Smooth muscle cell (in vitro differentiated cells): ENCODE measurements around the gene LYZL4. TPM values are rescaled to one million over a fixed set of nuclear protein-coding genes. Genes with fewer than 3 reads are reported as not detected.

Experiments
- DNase-seq: peaks from one replicate; lab custom pipeline; 2025; ENCODE audit not compliant: unreplicated experiment; lab: John Stamatoyannopoulos, UW
- H2AFZ ChIP-seq: fragments of 200-600 bp; sonication (generic); 2 replicates; pipeline ENCODE4 v1.6.0; 2016; ENCODE audit warnings: antibody characterized with exemption, low read depth, mild to moderate bottlenecking
- H3F3A ChIP-seq: fragments of 200-600 bp; sonication (generic); 2 replicates; pipeline ENCODE4 v1.6.0; 2017; ENCODE audit warnings: antibody characterized with exemption, low read depth
- H3K27ac ChIP-seq: fragments of 200-600 bp; sonication (generic); 2 replicates; pipeline ENCODE4 v1.5.1; 2016; ENCODE audit warnings: low read depth, mild to moderate bottlenecking
- H3K27me3 ChIP-seq: fragments of 200-600 bp; sonication (generic); 2 replicates; pipeline ENCODE4 v1.6.1; 2016; ENCODE audit warnings: low read depth, mild to moderate bottlenecking
- H3K36me3 ChIP-seq: fragments of 200-600 bp; sonication (generic); 2 replicates; pipeline ENCODE4 v1.5.1; 2016; ENCODE audit warnings: low read depth
- H3K4me1 ChIP-seq: fragments of 200-600 bp; sonication (generic); 2 replicates; pipeline ENCODE4 v1.5.1; 2016; ENCODE audit warnings: low read depth
- H3K4me2 ChIP-seq: fragments of 200-600 bp; sonication (generic); 2 replicates; pipeline ENCODE4 v1.6.0; 2016; ENCODE audit warnings: mild to moderate bottlenecking
- H3K4me3 ChIP-seq: fragments of 200-600 bp; sonication (generic); 2 replicates; pipeline ENCODE4 v1.5.1; 2016; ENCODE audit warnings: mild to moderate bottlenecking
- H3K79me2 ChIP-seq: fragments of 200-600 bp; sonication (generic); 2 replicates; pipeline ENCODE4 v1.6.0; 2016; ENCODE audit warnings: low read depth, mild to moderate bottlenecking
- H3K9ac ChIP-seq: fragments of 200-600 bp; sonication (generic); 2 replicates; pipeline ENCODE4 v1.6.0; 2016; ENCODE audit warnings: low read depth
- H3K9me3 ChIP-seq: fragments of 200-600 bp; sonication (generic); replicated peaks from 2 replicates; pipeline ENCODE4 v1.5.1; 2016; ENCODE audit warnings: low read depth
- H4K20me1 ChIP-seq: fragments of 200-600 bp; sonication (generic); 2 replicates; pipeline ENCODE4 v1.6.0; 2016; ENCODE audit warnings: low read depth
- WGBS: methylation state at CpG from one replicate; pipeline ENCODE4 v1.1.7; 2016; ENCODE audit warnings: low lambda C conversion rate; 5-methylcytosine and 5-hydroxymethylcytosine counted together
- polyA plus RNA-seq: library from polyadenylated mRNA; unstranded; fragments of >200 nt; fragmentation: Nextera tagmentation; extraction: Ambion mirVana; gene quantifications from 2 replicates; pipeline ENCODE4 v1.2.1, GENCODE V29; 2016
- total RNA-seq: library from RNA; depleted of rRNA; stranded (reverse); fragments of >200 nt; gene quantifications from 2 replicates; pipeline ENCODE4 v1.2.3, GENCODE V29; 2014
- TF ChIP-seq, protein P1 (sequence below): fragments of 200-600 bp; sonication (generic); IDR thresholded peaks from 2 replicates; pipeline ENCODE4 v1.5.1; 2017; ENCODE audit warnings: borderline replicate concordance, mild to moderate bottlenecking, antibody characterized with exemption; ENCODE audit not compliant: insufficient read depth, poor library complexity, severe bottlenecking

Gene LYZL4
- total and polyA plus RNA-seq, 2 experiments from 2014 or later: not detected

GRCh38 chr3:42442640-42443039, 32.2 kb upstream of the LYZL4 start:
- H3K36me3 ChIP-seq: no peaks in the 10 kb centered on the region
- no peaks in the 10 kb centered on the region for H3F3A ChIP-seq
- H3K9ac ChIP-seq: no peak overlapping the region
- no peak for DNase-seq
- H3K4me1 ChIP-seq: no peaks in the 10 kb centered on the region
- H3K27ac ChIP-seq: no peak overlapping the region
- no peak overlapping the region for H2AFZ ChIP-seq
- H3K4me2 ChIP-seq: no peak overlapping the region
- H3K79me2 ChIP-seq: no peaks in the 10 kb centered on the region
- no peaks in the 10 kb centered on the region for H3K9me3 ChIP-seq
- no peaks in the 10 kb centered on the region for H4K20me1 ChIP-seq
- TF ChIP-seq, protein P1, sequence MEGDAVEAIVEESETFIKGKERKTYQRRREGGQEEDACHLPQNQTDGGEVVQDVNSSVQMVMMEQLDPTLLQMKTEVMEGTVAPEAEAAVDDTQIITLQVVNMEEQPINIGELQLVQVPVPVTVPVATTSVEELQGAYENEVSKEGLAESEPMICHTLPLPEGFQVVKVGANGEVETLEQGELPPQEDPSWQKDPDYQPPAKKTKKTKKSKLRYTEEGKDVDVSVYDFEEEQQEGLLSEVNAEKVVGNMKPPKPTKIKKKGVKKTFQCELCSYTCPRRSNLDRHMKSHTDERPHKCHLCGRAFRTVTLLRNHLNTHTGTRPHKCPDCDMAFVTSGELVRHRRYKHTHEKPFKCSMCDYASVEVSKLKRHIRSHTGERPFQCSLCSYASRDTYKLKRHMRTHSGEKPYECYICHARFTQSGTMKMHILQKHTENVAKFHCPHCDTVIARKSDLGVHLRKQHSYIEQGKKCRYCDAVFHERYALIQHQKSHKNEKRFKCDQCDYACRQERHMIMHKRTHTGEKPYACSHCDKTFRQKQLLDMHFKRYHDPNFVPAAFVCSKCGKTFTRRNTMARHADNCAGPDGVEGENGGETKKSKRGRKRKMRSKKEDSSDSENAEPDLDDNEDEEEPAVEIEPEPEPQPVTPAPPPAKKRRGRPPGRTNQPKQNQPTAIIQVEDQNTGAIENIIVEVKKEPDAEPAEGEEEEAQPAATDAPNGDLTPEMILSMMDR: no peak
- WGBS: 84% methylated on average over 5 of the region's 5 CpGs
- H3K27me3 ChIP-seq: peaks cover 13% of the 10 kb centered on the region
- H3K4me3 ChIP-seq: no peak overlapping the region

DNA sequence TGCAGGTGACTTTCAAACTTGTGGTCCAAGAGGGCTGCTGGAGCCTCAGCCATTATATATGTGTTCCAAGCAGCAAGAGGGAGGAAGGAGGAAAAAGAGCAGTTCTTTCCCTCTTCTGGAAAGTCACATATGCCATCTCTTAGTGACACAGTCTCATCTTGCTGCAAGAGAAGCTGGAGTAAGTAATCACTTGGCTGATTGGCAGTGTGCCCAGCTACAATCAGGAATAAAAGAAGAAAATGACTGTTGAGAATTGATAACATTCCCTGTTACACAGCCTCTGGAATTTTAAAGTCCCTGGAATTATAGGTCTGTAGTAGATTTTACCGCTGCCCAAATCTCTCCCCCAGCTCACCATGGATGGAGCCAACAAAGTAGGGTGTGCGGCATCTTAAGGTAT, 31.4 kb upstream of the LYZL4 start:
- Histone ChIP-seq H3K79me2 (no peaks in the 10 kb centered on the region), H2AFZ (no peak overlapping the region), H3K4me2 (no peak overlapping the region), H3K4me3 (no peak overlapping the region), H3K27me3 (peaks cover 13% of the 10 kb centered on the region), H4K20me1 (no peaks in the 10 kb centered on the region), H3K4me1 (no peaks in the 10 kb centered on the region), H3K36me3 (no peaks in the 10 kb centered on the region), H3K27ac (no peak overlapping the region), H3F3A (no peaks in the 10 kb centered on the region), H3K9ac (no peak overlapping the region), H3K9me3 (no peaks in the 10 kb centered on the region)
- DNase-seq: no peak
- WGBS: 88% methylated on average over 2 of the region's 2 CpGs
- TF ChIP-seq, protein P1: no peak

GRCh38 chr3:42440924-42441323, 30.5 kb upstream of the LYZL4 start:
- Histone ChIP-seq H3K4me1 (no peaks in the 10 kb centered on the region), H3K36me3 (no peaks in the 10 kb centered on the region), H3K9me3 (no peaks in the 10 kb centered on the region), H4K20me1 (no peaks in the 10 kb centered on the region), H3F3A (no peaks in the 10 kb centered on the region), H3K4me3 (no peak overlapping the region), H2AFZ (no peak overlapping the region), H3K4me2 (no peak overlapping the region), H3K27ac (no peak overlapping the region), H3K79me2 (no peaks in the 10 kb centered on the region), H3K27me3 (peaks cover 13% of the 10 kb centered on the region), H3K9ac (no peak overlapping the region)
- DNase-seq: no peak
- WGBS: 61% methylated on average over 8 of the region's 8 CpGs
- TF ChIP-seq, protein P1: no peak

DNA sequence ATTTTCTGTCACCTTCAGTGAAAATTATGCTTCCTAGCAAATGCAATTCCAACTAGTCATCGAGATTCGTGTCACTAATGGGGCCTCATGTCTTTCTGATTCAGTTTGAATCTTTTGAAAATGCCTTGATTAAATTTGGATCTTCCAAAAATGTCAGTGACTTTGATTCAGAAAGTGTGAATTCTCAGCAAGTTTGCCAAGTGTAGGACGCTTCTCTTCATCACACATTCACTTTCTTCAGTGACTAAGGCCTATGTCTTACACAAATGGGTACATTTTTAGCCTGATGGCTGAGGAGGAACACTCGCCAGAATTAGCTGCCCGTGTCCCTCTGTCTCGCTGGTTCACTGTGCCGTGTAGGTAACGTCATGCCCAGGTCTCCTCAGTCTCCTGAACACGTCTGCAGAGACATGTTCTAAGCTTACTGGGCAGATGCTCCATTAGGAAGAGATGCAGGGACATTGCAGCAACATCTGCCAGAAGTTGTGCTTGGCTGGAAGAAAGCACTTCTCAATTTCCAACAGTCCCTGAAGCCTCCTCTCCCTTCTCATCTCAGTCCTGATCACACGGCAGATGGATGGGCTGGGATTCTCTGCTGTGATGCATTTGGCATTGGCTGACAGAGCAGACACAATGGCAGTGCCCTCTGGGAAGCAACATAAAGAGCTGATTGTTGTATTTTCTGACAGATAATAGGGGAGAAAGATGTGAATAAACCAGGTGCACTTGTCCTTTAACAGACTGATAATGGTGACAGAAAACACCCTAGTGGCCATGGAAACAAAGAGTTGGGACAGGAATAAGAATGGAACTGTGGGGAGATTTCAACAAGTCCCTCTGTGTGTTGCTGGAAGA, 29.1 kb upstream of the LYZL4 start:
- no peak for DNase-seq
- TF ChIP-seq, protein P1: no peak
- H3K36me3 ChIP-seq: no peaks in the 10 kb centered on the region
- H3K4me2 ChIP-seq: no peak overlapping the region
- no peak overlapping the region for H2AFZ ChIP-seq
- WGBS: 90% methylated on average over 10 of the region's 10 CpGs
- peaks cover 13% of the 10 kb centered on the region for H3K27me3 ChIP-seq
- H4K20me1 ChIP-seq: no peaks in the 10 kb centered on the region
- no peaks in the 10 kb centered on the region for H3K79me2 ChIP-seq
- H3K9me3 ChIP-seq: no peaks in the 10 kb centered on the region
- H3K4me1 ChIP-seq: no peaks in the 10 kb centered on the region
- H3K4me3 ChIP-seq: no peak overlapping the region
- H3K27ac ChIP-seq: no peak overlapping the region
- H3F3A ChIP-seq: no peaks in the 10 kb centered on the region
- no peak overlapping the region for H3K9ac ChIP-seq
